Tibial nerve (tissue), 4 donors: ENCODE data around the gene MAP1A. TPM values are rescaled to one million over a fixed set of nuclear protein-coding genes. Genes with fewer than 3 reads are reported as not detected.

Experiments used
- DNase-seq, 2 donors: peaks; one replicate each; pipeline ENCODE4 v3.0.0-alpha.2; 2019; ENCODE audit warnings: low spot score in 2 of 2
- H3K27ac ChIP-seq, 4 donors: fragments of 200-600 bp; sonication (generic) in 3 of 4; one replicate each; pipeline ENCODE4 v1.5.1; 2017 to 2019; ENCODE audit warnings: mild to moderate bottlenecking in 1 of 4
- H3K27me3 ChIP-seq, 2 donors: fragments of 200-600 bp; sonication (generic) in 1 of 2; one replicate each; pipeline versions ENCODE4 v1.5.1 to v1.6.0; 2017 to 2019
- H3K36me3 ChIP-seq, 3 donors: fragments of 200-600 bp; sonication (generic); one replicate each; pipeline ENCODE4 v1.5.1; 2018 to 2019
- H3K4me1 ChIP-seq, 4 donors: fragments of 200-600 bp; sonication (generic) in 3 of 4; one replicate each; pipeline ENCODE4 v1.5.1; 2017 to 2019
- H3K4me3 ChIP-seq, 4 donors: fragments of 200-600 bp; sonication (generic) in 3 of 4; one replicate each; pipeline ENCODE4 v1.5.1; 2017 to 2019; ENCODE audit warnings: mild to moderate bottlenecking in 1 of 4, moderate library complexity in 1 of 4
- H3K9me3 ChIP-seq, 4 donors: fragments of 200-600 bp; sonication (generic) in 3 of 4; one replicate each; pipeline ENCODE4 v1.5.1; 2017 to 2019
- CTCF ChIP-seq, 5 experiments: fragments of 200-600 bp in 3 of 5; fragments of 450-650 bp in 2 of 5; sonication (generic) in 3 of 5; IDR thresholded peaks; one replicate each; pipeline ENCODE4 v1.5.1; 2016 to 2019; ENCODE audit warnings: antibody characterized with exemption in 5 of 5, mild to moderate bottlenecking in 3 of 5, moderate library complexity in 2 of 5
- EP300 ChIP-seq, 2 donors: sonication (generic); formaldehyde crosslinking; IDR thresholded peaks; one replicate each; pipeline ENCODE4 v1.6.1; 2017; ENCODE audit warnings: antibody characterized with exemption in 2 of 2, mild to moderate bottlenecking in 1 of 2
- POLR2A ChIP-seq, 2 donors: fragments of 450-650 bp; IDR thresholded peaks; one replicate each; pipeline ENCODE4 v1.6.1; 2017; ENCODE audit warnings: antibody characterized with exemption in 2 of 2, mild to moderate bottlenecking in 2 of 2, moderate library complexity in 2 of 2
- WGBS, 2 donors: methylation state at CpG; one replicate each; pipeline ENCODE4 v1.1.5; 2018; 5-methylcytosine and 5-hydroxymethylcytosine counted together
- total RNA-seq, 4 donors: library from RNA; depleted of rRNA; stranded (reverse); fragments of >200 nt; gene quantifications; one replicate each; pipeline ENCODE4 v1.1.0, GENCODE V29; 2016

The MAP1A gene
- total RNA-seq, 4 donors from 2014 or later = 17.4 to 23.7 (median 21.3) TPM

DNA sequence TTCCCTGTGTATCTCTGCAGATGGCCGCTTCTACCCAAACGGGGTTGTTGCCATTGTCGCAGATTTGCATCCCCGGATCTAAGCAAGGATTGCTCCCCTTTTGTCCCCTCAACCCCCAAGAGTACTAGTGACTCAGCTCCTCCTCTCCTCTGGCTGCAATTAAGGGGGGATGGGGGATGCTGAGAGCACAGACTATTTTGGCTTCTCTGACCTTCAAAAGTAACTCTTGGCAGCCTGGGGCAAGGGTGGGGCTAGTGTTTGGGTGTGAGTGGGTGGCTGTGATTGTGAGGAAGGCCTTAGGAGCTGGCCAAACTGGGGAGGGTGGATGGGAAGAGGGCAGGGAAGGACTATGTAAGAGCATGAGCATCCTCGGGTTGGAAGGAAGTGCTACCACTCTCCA, 1.2 kb upstream of the MAP1A start:
- Histone ChIP-seq H3K27me3 (no peaks in the 10 kb centered on the region), H3K36me3 (peaks cover 0 to 13% (median 3%) of the 10 kb centered on the region in 3 donors), H3K4me1 (peaks cover 0 to 65% (median 21%) of the 10 kb centered on the region in 4 donors), H3K4me3 (no peak overlapping the region), H3K27ac (peak overlapping the region; percentile 67 to 87 (median 78)), H3K9me3 (no peaks in the 10 kb centered on the region)
- TF ChIP-seq POLR2A (IDR thresholded peaks at IDR 0.05) (no peak), EP300 (IDR thresholded peaks at IDR 0.05) (no peak), CTCF (IDR thresholded peaks at IDR 0.05) (no peak)
- peak in 1 of 2 donors; percentile 17 for DNase-seq
- WGBS, 2 donors = 16% methylated on average over 5 of the region's 5 CpGs

- Histone ChIP-seq H3K4me1 (peaks cover 0 to 58% (median 17%) of the 10 kb centered on the region in 4 donors), H3K27ac (peak overlapping the region; percentile 67 to 87 (median 78)), H3K27me3 (no peaks in the 10 kb centered on the region), H3K9me3 (no peaks in the 10 kb centered on the region), H3K4me3 (peak overlapping the region; percentile 35 to 57 (median 46)), H3K36me3 (peaks cover 0 to 20% (median 4%) of the 10 kb centered on the region in 3 donors)
- TF ChIP-seq EP300 (IDR thresholded peaks at IDR 0.05) (no peak), POLR2A (IDR thresholded peaks at IDR 0.05) (no peak), CTCF (IDR thresholded peaks at IDR 0.05) (no peak)
- WGBS, 2 donors = 6 to 22% methylated on average over 4 of the region's 4 CpGs
- DNase-seq = no peak
These were observed 531 bp upstream of the MAP1A start for GRCh38 chr15:43516801-43517353.

DNA sequence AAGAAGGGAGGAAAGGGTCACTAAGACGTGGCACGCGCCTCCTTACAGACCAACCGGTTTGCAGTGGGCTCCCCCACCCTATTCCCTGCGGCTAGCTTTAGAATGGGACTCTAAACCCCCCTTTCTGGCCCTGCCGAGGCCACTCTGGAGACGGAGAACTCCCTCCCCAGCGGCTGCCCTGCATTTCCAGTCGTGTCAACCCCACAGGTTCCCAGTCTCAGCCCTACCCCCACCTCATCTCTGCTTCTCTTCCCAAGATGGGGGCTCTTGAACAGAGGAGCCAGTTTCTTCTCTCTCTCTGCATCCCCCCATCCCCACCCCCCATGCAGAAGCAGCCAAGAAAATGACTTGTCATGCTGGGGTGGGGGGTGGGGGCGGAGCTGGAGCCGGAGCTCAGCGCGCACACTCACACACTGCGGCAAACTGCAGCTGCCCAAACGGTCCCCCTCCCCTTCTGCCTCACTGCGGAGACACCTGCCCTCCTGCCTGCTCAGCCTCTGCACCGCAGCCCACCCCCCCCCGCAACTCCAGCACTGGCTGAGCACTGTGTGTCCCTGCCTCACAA, 871 bp downstream of the MAP1A start:
- TF ChIP-seq POLR2A (IDR thresholded peaks at IDR 0.05) (no peak), EP300 (IDR thresholded peaks at IDR 0.05) (no peak), CTCF (IDR thresholded peaks at IDR 0.05) (no peak)
- H3K36me3 ChIP-seq = peaks cover 0 to 34% (median 4%) of the 10 kb centered on the region in 3 donors
- peak overlapping the region; percentile 35 to 57 (median 46) for H3K4me3 ChIP-seq
- 1 to 5% methylated on average over 18 of the region's 18 CpGs for WGBS, 2 donors
- H3K4me1 ChIP-seq = peaks cover 0 to 53% (median 17%) of the 10 kb centered on the region in 4 donors
- H3K9me3 ChIP-seq = peaks cover 0 to 10% (median 0%) of the 10 kb centered on the region in 4 donors
- H3K27me3 ChIP-seq = no peaks in the 10 kb centered on the region
- peak overlapping the region; percentile 67 to 87 (median 78) for H3K27ac ChIP-seq
- DNase-seq = no peak

DNA sequence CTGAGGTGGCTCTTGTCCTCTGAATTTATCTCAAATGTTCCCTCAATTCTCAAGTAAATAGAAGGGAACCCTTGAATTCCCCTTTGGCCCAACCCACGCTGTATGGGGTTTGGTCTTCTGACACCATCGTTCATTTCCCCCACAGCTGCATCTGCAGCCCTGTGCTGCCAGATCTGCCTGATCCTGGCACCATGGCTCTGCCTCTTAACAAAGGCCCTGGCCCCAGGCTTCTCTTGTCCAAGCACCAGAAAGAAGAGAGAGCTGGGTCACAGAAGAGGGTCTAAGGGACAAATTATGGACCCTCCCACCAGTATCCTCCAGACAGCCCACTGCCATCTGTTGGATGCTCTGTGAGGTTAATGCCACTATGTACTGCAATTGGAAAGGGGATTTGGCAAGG, 1.8 kb downstream of the MAP1A start:
- 58 to 70% methylated on average over 2 of the region's 2 CpGs for WGBS, 2 donors
- DNase-seq = no peak
- peaks cover 0 to 19% (median 0%) of the 10 kb centered on the region in 4 donors for H3K9me3 ChIP-seq
- H3K4me1 ChIP-seq = peaks cover 0 to 48% (median 17%) of the 10 kb centered on the region in 4 donors
- no peaks in the 10 kb centered on the region for H3K27me3 ChIP-seq
- TF ChIP-seq CTCF (IDR thresholded peaks at IDR 0.05) (no peak), POLR2A (IDR thresholded peaks at IDR 0.05) (no peak), EP300 (IDR thresholded peaks at IDR 0.05) (no peak)
- H3K4me3 ChIP-seq = no peak overlapping the region
- peaks cover 0 to 44% (median 4%) of the 10 kb centered on the region in 3 donors for H3K36me3 ChIP-seq
- peak overlapping the region in 2 of 4 donors; percentile 83 to 87 for H3K27ac ChIP-seq

DNA sequence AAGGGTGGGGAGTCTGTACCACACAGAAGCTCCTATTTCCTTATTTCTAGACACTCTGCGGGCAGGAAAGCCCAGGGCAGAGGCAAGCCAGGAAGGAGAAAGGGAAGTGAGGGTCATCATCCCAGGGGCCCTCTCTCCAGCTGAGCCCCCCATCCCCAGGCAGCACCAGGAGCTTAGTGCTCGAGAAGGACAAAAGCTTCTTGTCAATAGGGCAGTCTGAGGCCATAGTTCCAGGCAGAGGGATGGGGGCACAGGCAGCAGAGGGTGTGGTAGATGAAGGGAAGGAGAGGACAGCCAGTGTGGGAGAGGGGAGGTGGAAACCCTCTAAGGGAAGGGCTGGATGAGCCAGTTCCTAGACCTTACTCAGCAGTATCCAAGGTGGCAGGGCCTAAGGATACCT, 2.7 kb downstream of the MAP1A start:
- TF ChIP-seq EP300 (IDR thresholded peaks at IDR 0.05) (no peak), CTCF (IDR thresholded peaks at IDR 0.05) (no peak), POLR2A (IDR thresholded peaks at IDR 0.05) (no peak)
- Histone ChIP-seq H3K4me3 (no peak overlapping the region), H3K36me3 (peaks cover 0 to 53% (median 4%) of the 10 kb centered on the region in 3 donors), H3K9me3 (peaks cover 0 to 29% (median 0%) of the 10 kb centered on the region in 4 donors), H3K27ac (no peak overlapping the region), H3K4me1 (peaks cover 0 to 41% (median 17%) of the 10 kb centered on the region in 4 donors), H3K27me3 (no peaks in the 10 kb centered on the region)
- DNase-seq = no peak
- 52% methylated on average over 2 of the region's 2 CpGs for WGBS, 2 donors
